ENCODE data around the gene CABLES2.

DNA sequence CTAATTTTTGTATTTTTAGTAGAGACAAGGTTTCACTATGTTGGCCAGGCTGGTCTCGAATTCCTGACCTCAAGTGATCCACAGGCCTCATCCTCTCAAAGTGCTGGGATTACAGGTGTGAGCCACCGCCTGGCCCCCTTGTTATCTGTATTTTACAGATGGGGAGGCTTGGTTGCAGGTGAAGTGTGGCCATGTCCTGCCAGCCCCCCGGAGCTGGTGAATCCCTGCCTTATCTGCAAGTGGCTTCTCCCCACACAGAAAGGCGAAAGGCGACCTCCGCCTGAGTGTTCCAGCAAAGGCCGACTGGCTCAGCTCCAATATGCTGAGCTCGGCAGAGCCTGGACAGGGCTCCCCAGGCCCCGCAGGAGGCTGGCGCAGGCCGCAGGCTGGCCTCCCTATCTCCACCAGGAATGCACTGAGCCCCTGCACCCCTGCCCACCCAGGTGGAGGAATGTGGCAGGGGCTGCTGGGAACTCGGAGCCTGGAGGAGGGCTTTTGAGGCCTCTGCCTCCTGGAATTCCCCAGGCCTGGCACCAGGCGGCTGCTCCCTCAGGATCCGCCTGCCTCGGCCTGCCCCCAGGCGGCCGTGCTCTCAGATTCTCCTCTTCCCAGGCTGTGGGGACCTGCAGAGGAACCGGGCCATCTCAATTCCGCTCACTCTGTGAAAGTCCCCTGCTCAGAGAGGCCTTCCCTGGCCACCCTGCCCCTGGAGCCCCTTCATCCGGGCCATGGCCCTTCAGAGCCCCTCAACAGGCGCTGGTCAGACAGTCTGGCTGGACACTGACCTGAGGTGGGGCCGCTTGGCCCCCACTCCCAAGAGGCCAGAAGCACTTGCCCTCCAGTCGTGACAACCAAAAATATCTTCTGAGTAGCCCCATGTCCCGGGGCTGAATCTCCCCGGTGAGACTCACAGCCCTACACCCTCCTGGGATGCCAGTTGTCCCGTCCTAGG is 30.7 kb downstream of the CABLES2 start:
- TF ChIP-seq, protein P1, sequence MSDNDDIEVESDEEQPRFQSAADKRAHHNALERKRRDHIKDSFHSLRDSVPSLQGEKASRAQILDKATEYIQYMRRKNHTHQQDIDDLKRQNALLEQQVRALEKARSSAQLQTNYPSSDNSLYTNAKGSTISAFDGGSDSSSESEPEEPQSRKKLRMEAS (IDR thresholded peaks at IDR 0.05), result no peak
- TF ChIP-seq, protein P2, sequence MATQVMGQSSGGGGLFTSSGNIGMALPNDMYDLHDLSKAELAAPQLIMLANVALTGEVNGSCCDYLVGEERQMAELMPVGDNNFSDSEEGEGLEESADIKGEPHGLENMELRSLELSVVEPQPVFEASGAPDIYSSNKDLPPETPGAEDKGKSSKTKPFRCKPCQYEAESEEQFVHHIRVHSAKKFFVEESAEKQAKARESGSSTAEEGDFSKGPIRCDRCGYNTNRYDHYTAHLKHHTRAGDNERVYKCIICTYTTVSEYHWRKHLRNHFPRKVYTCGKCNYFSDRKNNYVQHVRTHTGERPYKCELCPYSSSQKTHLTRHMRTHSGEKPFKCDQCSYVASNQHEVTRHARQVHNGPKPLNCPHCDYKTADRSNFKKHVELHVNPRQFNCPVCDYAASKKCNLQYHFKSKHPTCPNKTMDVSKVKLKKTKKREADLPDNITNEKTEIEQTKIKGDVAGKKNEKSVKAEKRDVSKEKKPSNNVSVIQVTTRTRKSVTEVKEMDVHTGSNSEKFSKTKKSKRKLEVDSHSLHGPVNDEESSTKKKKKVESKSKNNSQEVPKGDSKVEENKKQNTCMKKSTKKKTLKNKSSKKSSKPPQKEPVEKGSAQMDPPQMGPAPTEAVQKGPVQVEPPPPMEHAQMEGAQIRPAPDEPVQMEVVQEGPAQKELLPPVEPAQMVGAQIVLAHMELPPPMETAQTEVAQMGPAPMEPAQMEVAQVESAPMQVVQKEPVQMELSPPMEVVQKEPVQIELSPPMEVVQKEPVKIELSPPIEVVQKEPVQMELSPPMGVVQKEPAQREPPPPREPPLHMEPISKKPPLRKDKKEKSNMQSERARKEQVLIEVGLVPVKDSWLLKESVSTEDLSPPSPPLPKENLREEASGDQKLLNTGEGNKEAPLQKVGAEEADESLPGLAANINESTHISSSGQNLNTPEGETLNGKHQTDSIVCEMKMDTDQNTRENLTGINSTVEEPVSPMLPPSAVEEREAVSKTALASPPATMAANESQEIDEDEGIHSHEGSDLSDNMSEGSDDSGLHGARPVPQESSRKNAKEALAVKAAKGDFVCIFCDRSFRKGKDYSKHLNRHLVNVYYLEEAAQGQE (IDR thresholded peaks at IDR 0.05), result no peak
- no peak for TF ChIP-seq HNF4G (IDR thresholded peaks at IDR 0.05)
- TF ChIP-seq, protein P3, sequence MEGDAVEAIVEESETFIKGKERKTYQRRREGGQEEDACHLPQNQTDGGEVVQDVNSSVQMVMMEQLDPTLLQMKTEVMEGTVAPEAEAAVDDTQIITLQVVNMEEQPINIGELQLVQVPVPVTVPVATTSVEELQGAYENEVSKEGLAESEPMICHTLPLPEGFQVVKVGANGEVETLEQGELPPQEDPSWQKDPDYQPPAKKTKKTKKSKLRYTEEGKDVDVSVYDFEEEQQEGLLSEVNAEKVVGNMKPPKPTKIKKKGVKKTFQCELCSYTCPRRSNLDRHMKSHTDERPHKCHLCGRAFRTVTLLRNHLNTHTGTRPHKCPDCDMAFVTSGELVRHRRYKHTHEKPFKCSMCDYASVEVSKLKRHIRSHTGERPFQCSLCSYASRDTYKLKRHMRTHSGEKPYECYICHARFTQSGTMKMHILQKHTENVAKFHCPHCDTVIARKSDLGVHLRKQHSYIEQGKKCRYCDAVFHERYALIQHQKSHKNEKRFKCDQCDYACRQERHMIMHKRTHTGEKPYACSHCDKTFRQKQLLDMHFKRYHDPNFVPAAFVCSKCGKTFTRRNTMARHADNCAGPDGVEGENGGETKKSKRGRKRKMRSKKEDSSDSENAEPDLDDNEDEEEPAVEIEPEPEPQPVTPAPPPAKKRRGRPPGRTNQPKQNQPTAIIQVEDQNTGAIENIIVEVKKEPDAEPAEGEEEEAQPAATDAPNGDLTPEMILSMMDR (IDR thresholded peaks at IDR 0.05; ENCODE audit: low read depth, low read length, missing input control), result peak; percentile 77

All from liver (tissue), 3 donors.